Fibroblast of mammary gland (primary cell): ENCODE measurements around the gene FBLN1.
A peak's percentile ranks its signal among the peaks of the same experiment; 100 is the strongest.
"Not testable (repeated sequence)": the region's sequence is repeated elsewhere in the genome, so short reads cannot be mapped to it uniquely, and the experiment has no call there.

Experiments used
- DNase-seq: peaks from one replicate; pipeline ENCODE4 v3.0.0-alpha.2; 2010; ENCODE audit warnings: low read depth
- H3K4me3 ChIP-seq: 2 replicates; pipeline ENCODE4 v1.5.1; 2011; ENCODE audit warnings: low read depth, mild to moderate bottlenecking, low read length, moderate library complexity; ENCODE audit not compliant: control insufficient read depth
- CTCF ChIP-seq: conservative IDR thresholded peaks from 2 replicates; pipeline ENCODE4 v1.5.1; 2011; ENCODE audit warnings: low read depth, low read length, inconsistent platforms; ENCODE audit not compliant: control insufficient read depth, insufficient read depth

Gene FBLN1

GRCh38 chr22:45585946-45586540 is 83.4 kb downstream of the FBLN1 start:
- no peak for TF ChIP-seq CTCF
- no peak for DNase-seq
- no peak overlapping the region for H3K4me3 ChIP-seq

GRCh38 chr22:45586651-45587405 is 84.1 kb downstream of the FBLN1 start:
- TF ChIP-seq CTCF: no peak
- no peak overlapping the region for H3K4me3 ChIP-seq
- DNase-seq: no peak

- peak; percentile 62 for DNase-seq
- TF ChIP-seq CTCF: no peak
- no peak overlapping the region for H3K4me3 ChIP-seq
Measured at GRCh38 chr22:45587638-45588505, 85.2 kb downstream of the FBLN1 start.

GRCh38 chr22:45589556-45589955 is 86.9 kb downstream of the FBLN1 start:
- TF ChIP-seq CTCF: no peak

GRCh38 chr22:45590262-45590661 is 87.6 kb downstream of the FBLN1 start:
- H3K4me3 ChIP-seq: no peak overlapping the region
- no peak for DNase-seq
- TF ChIP-seq CTCF: no peak

More at GRCh38 chr22:45589556-45589955, 86.9 kb downstream of the FBLN1 start:
- H3K4me3 ChIP-seq: no peak overlapping the region
- no peak for DNase-seq

GRCh38 chr22:45591633-45592213 is 89.0 kb downstream of the FBLN1 start:
- DNase-seq, H3K4me3 ChIP-seq: not testable (repeated sequence)
